ENCODE results near the gene CHI3L1. TPM values are rescaled to one million over a fixed set of nuclear protein-coding genes. Genes with fewer than 3 reads are reported as not detected.

Gene CHI3L1
- total and polyA plus RNA-seq, 2 experiments from 2014 or later, result 0.22 to 0.23 TPM

DNA sequence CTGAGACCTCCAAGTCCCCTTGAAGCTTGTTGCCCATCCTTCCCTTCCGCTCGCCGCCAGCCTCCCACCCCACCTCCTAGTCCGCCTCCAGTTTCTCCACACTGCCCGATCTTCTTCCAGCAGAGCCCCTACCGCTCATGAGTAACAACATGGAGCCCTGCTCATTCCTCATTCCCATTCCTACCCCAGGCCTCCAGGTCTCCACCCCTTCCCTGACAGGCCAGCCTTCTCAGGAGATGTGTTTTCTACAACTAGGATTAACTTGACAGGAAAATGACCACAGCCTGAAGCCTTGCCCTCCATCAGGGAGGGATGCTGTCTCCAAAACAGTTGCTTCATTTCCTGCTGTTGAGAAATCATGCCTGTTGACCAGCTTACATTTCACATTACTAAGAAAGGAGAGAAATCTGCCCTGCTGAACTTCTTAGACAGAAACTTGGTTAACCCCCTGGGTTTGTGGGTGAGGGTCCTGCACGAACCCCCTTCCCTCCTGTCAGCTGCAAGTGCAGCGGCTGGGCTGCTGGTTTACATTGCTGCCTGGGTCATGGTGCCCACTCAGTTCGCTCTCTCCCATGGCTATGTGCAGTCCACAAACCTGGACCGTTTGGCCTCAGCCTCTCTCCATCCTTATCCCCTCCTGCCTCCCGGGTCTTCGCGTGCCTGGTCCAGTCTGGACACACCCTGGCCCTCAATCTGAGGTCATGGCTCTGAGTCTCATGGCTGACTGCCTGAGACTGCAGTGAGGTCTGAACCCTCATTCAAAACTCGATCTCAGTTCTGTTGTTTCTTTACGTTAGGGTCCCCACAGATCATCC, 16.1 kb upstream of the CHI3L1 start:
- in situ Hi-C loops (cut with MboI), result no loop called here
- no peaks in the 10 kb centered on the region for H3K36me3 ChIP-seq (ENCODE audit: low read depth)
- H3K4me2 ChIP-seq (ENCODE audit: unreplicated experiment), result peak overlapping the region; percentile 42
- H3K27ac ChIP-seq, result peak overlapping the region; percentile 65
- 86 to 87% methylated on average over 15 of the region's 15 CpGs for WGBS, 2 experiments (ENCODE audit: low coverage in 1 of 2, low lambda C conversion rate in 2 of 2, missing lambda C conversion rate in 2 of 2)
- no peaks in the 10 kb centered on the region for H3K27me3 ChIP-seq (replicated peaks; ENCODE audit: insufficient read depth)
- DNase-seq, result peak; percentile 85
- H3K9me3 ChIP-seq (ENCODE audit: low read depth), result no peaks in the 10 kb centered on the region
- H3K4me3 ChIP-seq, result no peak overlapping the region
- H3K9ac ChIP-seq, result peak overlapping the region; percentile 21; the same call in 1 of the 2 replicates
- H4K20me1 ChIP-seq (ENCODE audit: insufficient read depth), result no peaks in the 10 kb centered on the region
- H3K9me2 ChIP-seq (ENCODE audit: insufficient read depth), result no peaks in the 10 kb centered on the region
- H3F3A ChIP-seq (ENCODE audit: insufficient read depth), result peaks cover 42% of the 10 kb centered on the region
- peaks cover 50% of the 10 kb centered on the region for H3K4me1 ChIP-seq (ENCODE audit: insufficient read depth)
- TF ChIP-seq EZH2 (IDR thresholded peaks at IDR 0.05; ENCODE audit: insufficient read depth, poor library complexity, severe bottlenecking) (no peak), EZH2phosphoT487 (IDR thresholded peaks at IDR 0.05; ENCODE audit: insufficient read depth, low read depth) (no peak)
- H2AFZ ChIP-seq, result peak overlapping the region; percentile 54
- no peaks in the 10 kb centered on the region for H3K79me2 ChIP-seq (ENCODE audit: insufficient read depth)

- DNase-seq, result no peak
- Histone ChIP-seq H3K9ac (no peak overlapping the region), H2AFZ (no peak overlapping the region), H3K9me2 (ENCODE audit: insufficient read depth) (no peaks in the 10 kb centered on the region), H3K27ac (no peak overlapping the region), H3K4me2 (ENCODE audit: unreplicated experiment) (no peak overlapping the region), H3K4me3 (no peak overlapping the region), H3K79me2 (ENCODE audit: insufficient read depth) (no peaks in the 10 kb centered on the region), H3K27me3 (replicated peaks; ENCODE audit: insufficient read depth) (no peaks in the 10 kb centered on the region), H4K20me1 (ENCODE audit: insufficient read depth) (no peaks in the 10 kb centered on the region), H3K4me1 (ENCODE audit: insufficient read depth) (peaks cover 59% of the 10 kb centered on the region), H3K9me3 (ENCODE audit: low read depth) (no peaks in the 10 kb centered on the region), H3F3A (ENCODE audit: insufficient read depth) (peaks cover 51% of the 10 kb centered on the region), H3K36me3 (ENCODE audit: low read depth) (no peaks in the 10 kb centered on the region)
- WGBS, 2 experiments (ENCODE audit: low coverage in 1 of 2, low lambda C conversion rate in 2 of 2, missing lambda C conversion rate in 2 of 2), result 74% methylated on average over 10 of the region's 10 CpGs
- in situ Hi-C loops (cut with MboI), result no loop called here
- TF ChIP-seq EZH2 (IDR thresholded peaks at IDR 0.05; ENCODE audit: insufficient read depth, poor library complexity, severe bottlenecking) (no peak), EZH2phosphoT487 (IDR thresholded peaks at IDR 0.05; ENCODE audit: insufficient read depth, low read depth) (no peak)
Measured at GRCh38 chr1:203201516-203202205, 15.2 kb upstream of the CHI3L1 start.

DNA sequence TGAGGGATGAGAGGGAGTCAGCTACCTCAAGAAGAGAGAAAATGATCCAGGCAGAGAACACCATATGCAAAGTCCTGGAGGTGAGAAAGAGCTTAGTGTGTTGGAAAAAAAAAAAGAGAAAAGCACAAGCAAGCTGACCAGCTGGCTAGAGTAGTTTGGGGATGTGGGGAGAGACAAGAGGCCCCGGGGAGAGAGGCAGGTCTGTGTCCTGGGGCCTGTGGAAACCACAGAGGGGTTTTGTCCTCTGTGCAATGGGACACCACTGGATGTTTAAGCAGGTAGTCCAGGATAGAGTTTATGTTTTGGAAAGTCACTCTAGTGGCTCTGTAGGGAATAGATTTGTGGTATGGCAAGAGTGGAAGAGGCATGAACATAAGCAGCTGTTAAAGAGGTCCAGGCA, 14.4 kb upstream of the CHI3L1 start:
- TF ChIP-seq EZH2phosphoT487 (IDR thresholded peaks at IDR 0.05; ENCODE audit: insufficient read depth, low read depth) (no peak), EZH2 (IDR thresholded peaks at IDR 0.05; ENCODE audit: insufficient read depth, poor library complexity, severe bottlenecking) (no peak)
- no peaks in the 10 kb centered on the region for H3K27me3 ChIP-seq (replicated peaks; ENCODE audit: insufficient read depth)
- peaks cover 67% of the 10 kb centered on the region for H3K4me1 ChIP-seq (ENCODE audit: insufficient read depth)
- H2AFZ ChIP-seq, result no peak overlapping the region; the same call in 1 of the 2 replicates
- H3K4me2 ChIP-seq (ENCODE audit: unreplicated experiment), result no peak overlapping the region
- H3K9me3 ChIP-seq (ENCODE audit: low read depth), result no peaks in the 10 kb centered on the region
- no peaks in the 10 kb centered on the region for H3K9me2 ChIP-seq (ENCODE audit: insufficient read depth)
- 78 to 90% methylated on average over 1 of the region's 1 CpG for WGBS, 2 experiments (ENCODE audit: low coverage in 1 of 2, low lambda C conversion rate in 2 of 2, missing lambda C conversion rate in 2 of 2)
- no peaks in the 10 kb centered on the region for H3K36me3 ChIP-seq (ENCODE audit: low read depth)
- H4K20me1 ChIP-seq (ENCODE audit: insufficient read depth), result no peaks in the 10 kb centered on the region
- H3K79me2 ChIP-seq (ENCODE audit: insufficient read depth), result no peaks in the 10 kb centered on the region
- no peak for DNase-seq
- H3F3A ChIP-seq (ENCODE audit: insufficient read depth), result peaks cover 51% of the 10 kb centered on the region
- in situ Hi-C loops (cut with MboI), result no loop called here
- H3K9ac ChIP-seq, result no peak overlapping the region
- H3K4me3 ChIP-seq, result no peak overlapping the region
- peak overlapping the region; percentile 81 for H3K27ac ChIP-seq

DNA sequence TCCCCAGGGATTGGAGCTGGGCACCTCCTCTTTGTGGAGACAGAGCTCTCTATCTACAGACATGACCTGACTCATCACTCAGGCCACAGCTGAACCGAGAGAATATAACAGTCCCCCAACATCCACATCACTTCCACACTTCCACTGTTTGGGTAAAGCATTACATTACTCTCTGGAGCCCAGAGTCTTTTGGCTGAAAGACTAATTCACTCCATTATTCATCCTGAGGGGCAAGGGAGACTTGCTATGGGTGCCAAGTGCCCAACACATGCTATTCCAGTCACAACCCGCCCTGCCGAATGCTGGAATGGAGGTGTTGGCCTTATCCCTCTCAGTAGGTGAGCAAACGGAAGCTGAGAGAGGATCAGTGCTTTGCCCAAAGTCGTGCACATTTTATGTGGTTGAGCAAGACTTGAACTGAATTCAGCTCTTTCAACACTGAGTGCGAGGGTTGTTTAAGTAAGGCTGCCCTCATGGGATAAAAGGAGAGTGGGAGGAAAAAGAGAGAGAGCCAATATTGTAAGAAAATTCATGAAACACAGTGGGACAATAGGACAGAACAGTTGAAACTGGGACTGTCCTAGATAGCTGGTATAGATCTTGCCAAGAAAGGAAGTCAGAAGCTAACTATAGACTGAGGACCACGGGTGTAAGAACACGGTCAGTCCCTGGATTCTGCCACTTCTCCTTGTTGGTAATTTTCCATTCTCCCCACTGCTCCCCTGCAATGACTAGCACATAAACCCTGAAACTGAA, 13.5 kb upstream of the CHI3L1 start:
- Histone ChIP-seq H3K79me2 (ENCODE audit: insufficient read depth) (no peaks in the 10 kb centered on the region), H4K20me1 (ENCODE audit: insufficient read depth) (no peaks in the 10 kb centered on the region), H3K9me2 (ENCODE audit: insufficient read depth) (no peaks in the 10 kb centered on the region), H3K4me2 (ENCODE audit: unreplicated experiment) (peak overlapping the region; percentile 32), H3K9me3 (ENCODE audit: low read depth) (no peaks in the 10 kb centered on the region), H3K9ac (peak overlapping the region; percentile 32), H3K4me1 (ENCODE audit: insufficient read depth) (peaks cover 67% of the 10 kb centered on the region), H3K27me3 (replicated peaks; ENCODE audit: insufficient read depth) (no peaks in the 10 kb centered on the region), H2AFZ (peak overlapping the region; percentile 15; the same call in 1 of the 2 replicates), H3K36me3 (ENCODE audit: low read depth) (no peaks in the 10 kb centered on the region), H3F3A (ENCODE audit: insufficient read depth) (peaks cover 51% of the 10 kb centered on the region), H3K27ac (peak overlapping the region; percentile 81), H3K4me3 (0 out of 2 replicates have a peak overlapping the region, but pooled peaks have one; percentile 20)
- TF ChIP-seq EZH2 (IDR thresholded peaks at IDR 0.05; ENCODE audit: insufficient read depth, poor library complexity, severe bottlenecking) (no peak), EZH2phosphoT487 (IDR thresholded peaks at IDR 0.05; ENCODE audit: insufficient read depth, low read depth) (no peak)
- WGBS, 2 experiments (ENCODE audit: low coverage in 1 of 2, low lambda C conversion rate in 2 of 2, missing lambda C conversion rate in 2 of 2), result 21% methylated on average over 8 of the region's 8 CpGs
- in situ Hi-C loops (cut with MboI), result no loop called here
- DNase-seq, result peak; percentile 90

All from GM23248 (cell line).